CD4-positive, alpha-beta T cell (primary cell): ENCODE data around the gene LRRC1. TPM values are rescaled to one million over a fixed set of nuclear protein-coding genes. Genes with fewer than 3 reads are reported as not detected.
"Not testable (repeated sequence)": the region's sequence is repeated elsewhere in the genome, so short reads cannot be mapped to it uniquely, and the experiment has no call there.

ENCODE experiments used
- ATAC-seq: fragments of 200-7000 bp; cut with Tn5 transposase; one replicate; pipeline ENCODE4 v1.10.0; 2022; ENCODE audit warnings: mild to moderate bottlenecking; ENCODE audit not compliant: poor library complexity
- CTCF ChIA-PET: fragments of 350-600 bp; sonication (Branson Sonifier 250); formaldehyde crosslinking; loops from one replicate; lab custom pipeline; 2021; ENCODE audit warnings: antibody characterized with exemption, inconsistent platforms; lab: Charles Lee
- POLR2A ChIA-PET: fragments of 350-600 bp; sonication (Branson Sonifier 250); formaldehyde crosslinking; loops from one replicate; lab custom pipeline; 2021; ENCODE audit warnings: antibody characterized with exemption, inconsistent platforms; lab: Charles Lee
- DNase-seq, 14 experiments: peaks; one replicate each; pipeline ENCODE4 v3.0.0-alpha.2; 2013 to 2020; ENCODE audit warnings: mixed read lengths in 2 of 14
- H3K27ac ChIP-seq, 2 donors: one replicate each; pipeline versions ENCODE4 v1.5.1 to v1.7.0; 2013; ENCODE audit warnings: low read length in 2 of 2, low read depth in 1 of 2, mild to moderate bottlenecking in 1 of 2
- H3K27me3 ChIP-seq, 2 experiments: 1 replicate in 1 of 2; 2 replicates in 1 of 2; pipeline versions ENCODE4 v1.6.1 to v1.7.0; 2013; ENCODE audit warnings: low read length in 2 of 2, control low read depth in 1 of 2, mild to moderate bottlenecking in 1 of 2, moderate library complexity in 1 of 2; ENCODE audit not compliant: insufficient read depth in 2 of 2, control insufficient read depth in 1 of 2
- H3K36me3 ChIP-seq: one replicate; pipeline ENCODE4 v1.6.1; 2013; ENCODE audit warnings: low read length, control low read depth; ENCODE audit not compliant: insufficient read depth
- H3K4me1 ChIP-seq: one replicate; pipeline ENCODE4 v1.6.1; 2013; ENCODE audit warnings: low read length, control low read depth; ENCODE audit not compliant: insufficient read depth
- H3K4me3 ChIP-seq: one replicate; pipeline ENCODE4 v1.5.1; 2013; ENCODE audit warnings: mild to moderate bottlenecking, low read length, moderate library complexity
- H3K9me3 ChIP-seq, 2 experiments: 1 replicate in 1 of 2; 2 replicates in 1 of 2; pipeline versions ENCODE4 v1.6.1 to v1.7.0; 2013; ENCODE audit warnings: low read length in 2 of 2, mild to moderate bottlenecking in 2 of 2, control low read depth in 1 of 2, moderate library complexity in 1 of 2; ENCODE audit not compliant: control insufficient read depth in 1 of 2, insufficient read depth in 1 of 2
- H3K27ac Mint-ChIP-seq: one replicate; pipeline ENCODE4 v1.8.0; 2020; ENCODE audit warnings: mixed read lengths
- H3K27me3 Mint-ChIP-seq: one replicate; pipeline ENCODE4 v1.8.0; 2021; ENCODE audit warnings: mixed read lengths
- H3K36me3 Mint-ChIP-seq: one replicate; pipeline ENCODE4 v1.8.0; 2021; ENCODE audit warnings: low read depth, mixed read lengths
- H3K4me1 Mint-ChIP-seq: one replicate; pipeline ENCODE4 v1.8.0; 2021; ENCODE audit warnings: low read depth, mixed read lengths
- H3K4me3 Mint-ChIP-seq: one replicate; pipeline ENCODE4 v1.8.0; 2020; ENCODE audit warnings: mild to moderate bottlenecking, mixed read lengths
- H3K9me3 Mint-ChIP-seq: one replicate; pipeline ENCODE4 v1.8.0; 2020; ENCODE audit warnings: mixed read lengths
- intact Hi-C, 2 experiments: fragments of 100-400 bp; cut with DNase I in 1 of 2; cut with micrococcal nuclease in 1 of 2; formaldehyde crosslinking; loops; one replicate each; pipeline versions ENCODE4 v1.15.1 to v1.9.0; 2023 to 2025; cut with DNase I, micrococcal nuclease
- total RNA-seq, 174 experiments: library from RNA in 2 of 174; stranded (reverse) in 2 of 174; gene quantifications; one replicate each; pipeline ENCODE4 v1.2.3 and lab custom pipeline; 2021 to 2026
- TF ChIP-seq, protein P1 (sequence below): fragments of 200-600 bp; IDR thresholded peaks from one replicate; pipeline ENCODE4 v1.8.0; 2022; ENCODE audit warnings: antibody characterized with exemption, mild to moderate bottlenecking

LRRC1 gene
- total RNA-seq, 2 experiments from 2014 or later: 0.78 to 1.1 TPM

DNA sequence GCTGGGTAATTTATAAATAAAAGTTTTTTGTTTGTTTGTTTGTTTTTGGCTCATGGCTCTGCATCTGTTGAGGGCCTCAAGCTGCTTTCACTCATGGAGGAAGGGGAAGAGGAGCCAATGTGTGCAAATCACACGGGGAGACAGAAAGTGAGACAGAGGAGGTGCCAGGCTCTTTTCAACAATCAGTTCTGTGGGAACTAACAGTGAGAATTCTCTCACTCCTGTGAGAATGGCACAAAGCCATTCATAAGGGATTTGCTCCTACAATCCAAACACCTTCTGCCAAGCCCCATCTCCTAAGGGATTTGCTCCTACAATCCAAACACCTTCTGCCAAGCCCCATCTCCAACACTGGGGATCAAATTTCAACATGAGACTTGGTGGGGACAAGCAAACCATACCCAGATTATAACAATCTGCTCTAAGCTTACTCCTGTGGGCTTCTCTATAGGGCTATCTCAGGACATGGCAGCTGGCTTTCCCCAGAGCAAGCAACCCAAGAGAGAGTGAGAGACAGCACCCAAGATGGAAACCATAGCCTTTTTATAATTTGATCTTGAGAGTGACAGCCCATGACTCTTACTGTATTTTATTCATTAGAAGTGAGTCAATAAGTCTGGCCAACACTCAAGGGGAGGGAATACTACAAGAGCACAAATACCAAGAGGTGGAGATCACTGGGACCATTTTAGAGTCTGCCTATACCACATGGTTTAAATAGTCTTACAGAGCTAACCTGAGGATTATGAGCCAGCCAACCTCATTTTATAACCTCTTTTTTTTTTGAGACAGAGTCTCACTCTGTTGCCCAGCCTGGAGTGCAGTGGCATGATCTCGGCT lies 22.8 kb upstream of the LRRC1 start:
- Mint-ChIP-seq H3K4me1 (no peaks in the 10 kb centered on the region), H3K9me3 (no peaks in the 10 kb centered on the region), H3K4me3 (no peak overlapping the region), H3K27ac (no peak overlapping the region), H3K27me3 (peaks cover 4% of the 10 kb centered on the region), H3K36me3 (no peaks in the 10 kb centered on the region)
- Histone ChIP-seq H3K27ac (no peak overlapping the region), H3K36me3 (no peaks in the 10 kb centered on the region), H3K27me3 (peaks cover 0 to 1% of the 10 kb centered on the region in 2 experiments), H3K4me1 (no peaks in the 10 kb centered on the region), H3K4me3 (no peak overlapping the region), H3K9me3 (peaks cover 0 to 7% of the 10 kb centered on the region in 2 experiments)
- ChIA-PET CTCF (no interaction called here), POLR2A (no interaction called here)
- intact Hi-C loops: no loop called here
- ATAC-seq (no peak), DNase-seq (no peak)
- TF ChIP-seq, protein P1, sequence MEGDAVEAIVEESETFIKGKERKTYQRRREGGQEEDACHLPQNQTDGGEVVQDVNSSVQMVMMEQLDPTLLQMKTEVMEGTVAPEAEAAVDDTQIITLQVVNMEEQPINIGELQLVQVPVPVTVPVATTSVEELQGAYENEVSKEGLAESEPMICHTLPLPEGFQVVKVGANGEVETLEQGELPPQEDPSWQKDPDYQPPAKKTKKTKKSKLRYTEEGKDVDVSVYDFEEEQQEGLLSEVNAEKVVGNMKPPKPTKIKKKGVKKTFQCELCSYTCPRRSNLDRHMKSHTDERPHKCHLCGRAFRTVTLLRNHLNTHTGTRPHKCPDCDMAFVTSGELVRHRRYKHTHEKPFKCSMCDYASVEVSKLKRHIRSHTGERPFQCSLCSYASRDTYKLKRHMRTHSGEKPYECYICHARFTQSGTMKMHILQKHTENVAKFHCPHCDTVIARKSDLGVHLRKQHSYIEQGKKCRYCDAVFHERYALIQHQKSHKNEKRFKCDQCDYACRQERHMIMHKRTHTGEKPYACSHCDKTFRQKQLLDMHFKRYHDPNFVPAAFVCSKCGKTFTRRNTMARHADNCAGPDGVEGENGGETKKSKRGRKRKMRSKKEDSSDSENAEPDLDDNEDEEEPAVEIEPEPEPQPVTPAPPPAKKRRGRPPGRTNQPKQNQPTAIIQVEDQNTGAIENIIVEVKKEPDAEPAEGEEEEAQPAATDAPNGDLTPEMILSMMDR: no peak

DNA sequence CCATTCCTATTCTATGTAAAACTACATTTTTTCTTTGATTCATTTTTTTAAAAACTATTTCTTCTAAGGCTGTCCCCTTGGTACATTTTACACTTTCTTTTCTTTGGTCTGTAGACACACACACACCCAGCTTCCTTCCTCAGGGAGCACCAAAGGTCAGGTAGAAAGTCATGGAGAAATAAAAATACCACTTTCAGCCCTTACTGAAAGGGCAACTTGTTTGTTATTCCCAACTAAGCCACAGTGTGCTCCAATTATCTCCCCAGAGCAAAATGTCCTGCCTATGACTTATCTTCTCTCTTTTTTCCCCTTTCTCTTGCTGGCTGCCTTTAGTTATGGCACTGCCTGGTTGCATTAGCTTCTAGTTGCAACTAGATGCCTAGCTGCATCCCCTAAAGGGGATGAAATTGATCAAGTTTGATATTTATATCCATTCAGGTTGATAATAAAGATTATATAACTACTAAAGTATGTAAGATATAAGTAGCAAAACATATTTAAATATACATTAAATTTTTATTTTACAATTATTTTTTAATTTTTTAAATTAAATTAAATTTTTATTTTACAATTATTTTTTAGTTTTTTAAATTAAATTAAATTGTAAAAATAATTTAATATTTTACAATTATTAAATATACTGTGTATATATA lies 21.6 kb upstream of the LRRC1 start:
- TF ChIP-seq, protein P1: no peak
- no peak overlapping the region for H3K27ac ChIP-seq
- Mint-ChIP-seq H3K4me1 (no peaks in the 10 kb centered on the region), H3K27ac (no peak overlapping the region), H3K27me3 (peaks cover 2% of the 10 kb centered on the region), H3K36me3 (no peaks in the 10 kb centered on the region), H3K9me3 (no peaks in the 10 kb centered on the region), H3K4me3 (no peak overlapping the region)
- DNase-seq (no peak), ATAC-seq (no peak)
- intact Hi-C loops: no loop called here
- H3K27me3 ChIP-seq: no peaks in the 10 kb centered on the region
- peaks cover 0 to 7% of the 10 kb centered on the region in 2 experiments for H3K9me3 ChIP-seq
- no peak overlapping the region for H3K4me3 ChIP-seq
- POLR2A ChIA-PET: no interaction called here
- no peaks in the 10 kb centered on the region for H3K36me3 ChIP-seq
- H3K4me1 ChIP-seq: no peaks in the 10 kb centered on the region
- CTCF ChIA-PET: no interaction called here

DNA sequence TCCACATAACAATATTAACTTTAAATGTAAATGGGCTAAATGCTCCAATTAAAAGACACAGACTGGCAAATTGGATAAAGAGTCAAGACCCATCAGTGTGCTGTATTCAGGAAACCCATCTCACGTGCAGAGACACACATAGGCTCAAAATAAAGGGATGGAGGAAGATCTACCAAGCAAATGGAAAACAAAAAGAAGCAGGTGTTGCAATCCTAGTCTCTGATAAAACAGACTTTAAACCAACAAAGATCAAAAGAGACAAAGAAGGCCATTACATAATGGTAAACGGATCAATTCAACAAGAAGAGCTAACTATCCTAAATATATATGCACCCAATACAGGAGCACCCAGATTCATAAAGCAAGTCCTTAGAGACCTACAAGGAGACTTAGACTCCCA lies 18.7 kb upstream of the LRRC1 start:
- DNase-seq, intact Hi-C loops, POLR2A ChIA-PET, CTCF ChIA-PET, H3K9me3 Mint-ChIP-seq, H3K4me3 Mint-ChIP-seq, H3K9me3 ChIP-seq, H3K36me3 Mint-ChIP-seq, H3K27ac ChIP-seq, H3K27ac Mint-ChIP-seq, H3K4me3 ChIP-seq, H3K4me1 Mint-ChIP-seq, H3K36me3 ChIP-seq, H3K27me3 ChIP-seq, H3K27me3 Mint-ChIP-seq, ATAC-seq, H3K4me1 ChIP-seq: not testable (repeated sequence)

DNA sequence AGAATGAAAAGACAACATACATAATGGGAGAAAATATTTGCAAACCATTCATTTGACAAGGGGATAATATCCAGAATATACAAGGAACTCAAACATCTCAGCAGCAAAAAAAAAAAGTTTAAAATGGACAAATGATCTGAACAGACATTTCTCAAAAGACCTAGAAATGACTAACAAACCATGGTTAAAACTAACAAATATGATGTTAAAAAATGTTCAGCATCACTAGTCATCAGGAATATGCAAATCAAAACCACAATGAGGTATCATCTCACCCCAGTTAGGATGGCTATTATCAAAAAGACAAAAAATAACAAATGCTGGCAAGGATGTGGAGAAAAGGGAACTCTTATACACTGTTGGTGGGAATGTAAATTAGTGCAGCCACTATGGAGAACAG lies 9.8 kb upstream of the LRRC1 start:
- H3K36me3 Mint-ChIP-seq, DNase-seq, POLR2A ChIA-PET, H3K36me3 ChIP-seq, H3K27ac ChIP-seq, H3K4me1 ChIP-seq, H3K4me1 Mint-ChIP-seq, H3K4me3 Mint-ChIP-seq, H3K27me3 ChIP-seq, H3K9me3 ChIP-seq, H3K4me3 ChIP-seq, ATAC-seq, H3K27ac Mint-ChIP-seq, H3K9me3 Mint-ChIP-seq, intact Hi-C loops, CTCF ChIA-PET: not testable (repeated sequence)
- peaks cover 22% of the 10 kb centered on the region for H3K27me3 Mint-ChIP-seq
